Hepatocyte (in vitro differentiated cells): ENCODE measurements around the gene SURF1. TPM values are rescaled to one million over a fixed set of nuclear protein-coding genes. Genes with fewer than 3 reads are reported as not detected.

Source experiments
- DNase-seq: peaks from one replicate; pipeline ENCODE4 v3.0.0-alpha.2; 2016; ENCODE audit warnings: low spot score
- H2AFZ ChIP-seq: fragments of 200-600 bp; sonication (generic); 2 replicates; pipeline ENCODE4 v1.6.0; 2016; ENCODE audit warnings: antibody characterized with exemption, mild to moderate bottlenecking
- H3K27ac ChIP-seq: fragments of 200-600 bp; sonication (generic); 2 replicates; pipeline ENCODE4 v1.5.1; 2016; ENCODE audit warnings: mild to moderate bottlenecking
- H3K27me3 ChIP-seq: fragments of 200-600 bp; sonication (generic); 2 replicates; pipeline ENCODE4 v1.6.1; 2016
- H3K36me3 ChIP-seq: fragments of 200-600 bp; sonication (generic); replicated peaks from 2 replicates; pipeline ENCODE4 v1.5.1; 2016; ENCODE audit warnings: low read depth; ENCODE audit not compliant: insufficient read depth
- H3K4me1 ChIP-seq: fragments of 200-600 bp; sonication (generic); 2 replicates; pipeline ENCODE4 v1.5.1; 2016; ENCODE audit warnings: mild to moderate bottlenecking, moderate library complexity; ENCODE audit not compliant: insufficient read depth
- H3K4me2 ChIP-seq: fragments of 200-600 bp; sonication (generic); 2 replicates; pipeline ENCODE4 v1.6.0; 2016
- H3K4me3 ChIP-seq: fragments of 200-600 bp; sonication (generic); 2 replicates; pipeline ENCODE4 v1.5.1; 2016; ENCODE audit warnings: mild to moderate bottlenecking
- H3K79me2 ChIP-seq: fragments of 200-600 bp; sonication (generic); 2 replicates; pipeline ENCODE4 v1.6.0; 2017; ENCODE audit warnings: mild to moderate bottlenecking
- H3K9me2 ChIP-seq: fragments of 200-600 bp; sonication (generic); replicated peaks from 2 replicates; pipeline ENCODE4 v1.6.0; 2017; ENCODE audit warnings: mild to moderate bottlenecking; ENCODE audit not compliant: insufficient read depth
- H3K9me3 ChIP-seq: fragments of 200-600 bp; sonication (generic); 2 replicates; pipeline ENCODE4 v1.5.1; 2016; ENCODE audit warnings: low read depth, mild to moderate bottlenecking
- H4K20me1 ChIP-seq: fragments of 200-600 bp; sonication (generic); 2 replicates; pipeline ENCODE4 v1.6.0; 2016; ENCODE audit warnings: mild to moderate bottlenecking; ENCODE audit not compliant: insufficient read depth, poor library complexity, severe bottlenecking
- CTCF ChIP-seq: fragments of 200-600 bp; sonication (generic); IDR thresholded peaks from 2 replicates; pipeline ENCODE4 v1.5.1; 2016; ENCODE audit warnings: antibody characterized with exemption, mild to moderate bottlenecking; ENCODE audit not compliant: poor library complexity
- EZH2 ChIP-seq: fragments of 200-600 bp; sonication (generic); IDR thresholded peaks from 2 replicates; pipeline ENCODE4 v1.6.1; 2016; ENCODE audit warnings: antibody characterized with exemption, mild to moderate bottlenecking, borderline replicate concordance
- EZH2phosphoT487 ChIP-seq: fragments of 200-600 bp; sonication (generic); IDR thresholded peaks from one replicate; pipeline ENCODE4 v1.6.1; 2018; ENCODE audit warnings: antibody characterized with exemption, mild to moderate bottlenecking, low read depth, moderate library complexity; ENCODE audit not compliant: unreplicated experiment, severe bottlenecking
- WGBS: methylation state at CpG from one replicate; pipeline ENCODE4 v1.1.6; 2016; ENCODE audit warnings: low lambda C conversion rate; ENCODE audit errors: missing lambda C conversion rate; 5-methylcytosine and 5-hydroxymethylcytosine counted together
- polyA plus RNA-seq: library from polyadenylated mRNA; unstranded; fragments of >200 nt; fragmentation: Nextera tagmentation; extraction: Ambion mirVana; gene quantifications from 2 replicates; pipeline ENCODE4 v1.2.1, GENCODE V29; 2016
- total RNA-seq: library from RNA; depleted of rRNA; stranded (reverse); fragments of >200 nt; gene quantifications from 2 replicates; pipeline ENCODE4 v1.2.3, GENCODE V29; 2014

SURF1 gene
- total and polyA plus RNA-seq, 2 experiments from 2014 or later, result 37.4 to 76.5 TPM

GRCh38 chr9:133382507-133383141 is 26.3 kb upstream of the SURF1 start:
- H3K27ac ChIP-seq, result no peak overlapping the region
- DNase-seq, result no peak
- H3K9me3 ChIP-seq, result no peaks in the 10 kb centered on the region
- H3K27me3 ChIP-seq, result no peaks in the 10 kb centered on the region
- WGBS, result 97% methylated on average over 4 of the region's 4 CpGs
- no peak overlapping the region for H3K4me2 ChIP-seq
- no peak overlapping the region for H2AFZ ChIP-seq
- TF ChIP-seq EZH2 (no peak), CTCF (no peak), EZH2phosphoT487 (no peak)
- no peaks in the 10 kb centered on the region for H3K79me2 ChIP-seq
- H4K20me1 ChIP-seq, result no peaks in the 10 kb centered on the region
- no peaks in the 10 kb centered on the region for H3K9me2 ChIP-seq
- H3K36me3 ChIP-seq, result no peaks in the 10 kb centered on the region
- no peak overlapping the region for H3K4me3 ChIP-seq
- H3K4me1 ChIP-seq, result no peaks in the 10 kb centered on the region

GRCh38 chr9:133380734-133381133 is 24.4 kb upstream of the SURF1 start:
- H3K9me3 ChIP-seq, result no peaks in the 10 kb centered on the region
- no peaks in the 10 kb centered on the region for H3K79me2 ChIP-seq
- H3K27me3 ChIP-seq, result no peaks in the 10 kb centered on the region
- H3K4me1 ChIP-seq, result no peaks in the 10 kb centered on the region
- no peak overlapping the region for H3K4me3 ChIP-seq
- H3K36me3 ChIP-seq, result no peaks in the 10 kb centered on the region
- no peak overlapping the region for H3K4me2 ChIP-seq
- H3K9me2 ChIP-seq, result no peaks in the 10 kb centered on the region
- no peak overlapping the region for H2AFZ ChIP-seq
- DNase-seq, result no peak
- H4K20me1 ChIP-seq, result no peaks in the 10 kb centered on the region
- TF ChIP-seq CTCF, result no peak
- 81% methylated on average over 4 of the region's 4 CpGs for WGBS
- no peak overlapping the region for H3K27ac ChIP-seq

- Histone ChIP-seq H3K9me2 (no peaks in the 10 kb centered on the region), H3K4me1 (peaks cover 2% of the 10 kb centered on the region), H2AFZ (no peak overlapping the region), H3K27ac (no peak overlapping the region), H3K4me3 (no peak overlapping the region), H4K20me1 (peaks cover 7% of the 10 kb centered on the region), H3K9me3 (no peaks in the 10 kb centered on the region), H3K36me3 (no peaks in the 10 kb centered on the region), H3K4me2 (no peak overlapping the region), H3K27me3 (no peaks in the 10 kb centered on the region), H3K79me2 (peaks cover 13% of the 10 kb centered on the region)
- no peak for TF ChIP-seq EZH2phosphoT487
- TF ChIP-seq EZH2, result no peak
- TF ChIP-seq CTCF, result no peak
- no peak for DNase-seq
- WGBS, result 91% methylated on average over 14 of the region's 14 CpGs
Measured at GRCh38 chr9:133379153-133380086, 23.1 kb upstream of the SURF1 start.
